Skin epidermis (tissue), 12 donors: Measurements from ENCODE around the gene LSM3.

Source experiments
- H3K27ac ChIP-seq, 21 experiments: fragments of 200-600 bp; sonication (generic) in 11 of 21; one replicate each; pipeline ENCODE4 v1.5.0; 2020; ENCODE audit warnings: mild to moderate bottlenecking in 3 of 21, inconsistent platforms in 2 of 21, moderate library complexity in 2 of 21
- H3K4me3 ChIP-seq, 7 experiments: fragments of 200-600 bp; sonication (generic) in 2 of 7; one replicate each; pipeline ENCODE4 v1.5.0; 2020; ENCODE audit warnings: inconsistent platforms in 2 of 7, mild to moderate bottlenecking in 2 of 7, moderate library complexity in 1 of 7

LSM3 gene

GRCh38 chr3:14153663-14154062, 25.0 kb upstream of the LSM3 start:
- no peak overlapping the region for H3K4me3 ChIP-seq
- H3K27ac ChIP-seq: no peak overlapping the region

- Histone ChIP-seq H3K27ac (no peak overlapping the region), H3K4me3 (no peak overlapping the region)
These were observed 24.3 kb upstream of the LSM3 start for GRCh38 chr3:14154276-14154675.

- Histone ChIP-seq H3K27ac (no peak overlapping the region), H3K4me3 (no peak overlapping the region)
These were observed 23.6 kb upstream of the LSM3 start for GRCh38 chr3:14154895-14155440.

GRCh38 chr3:14156201-14156600, 22.4 kb upstream of the LSM3 start:
- H3K4me3 ChIP-seq: no peak overlapping the region
- H3K27ac ChIP-seq: no peak overlapping the region

- no peak overlapping the region for H3K4me3 ChIP-seq
- H3K27ac ChIP-seq: peak overlapping the region in 2 of 21 experiments; percentile 19 to 62
These were observed 21.6 kb upstream of the LSM3 start for GRCh38 chr3:14156843-14157561.

GRCh38 chr3:14157951-14158350, 20.7 kb upstream of the LSM3 start:
- H3K4me3 ChIP-seq: no peak overlapping the region
- no peak overlapping the region for H3K27ac ChIP-seq

- H3K4me3 ChIP-seq: no peak overlapping the region
- no peak overlapping the region for H3K27ac ChIP-seq
These were observed 20.2 kb upstream of the LSM3 start for GRCh38 chr3:14158370-14158769.

GRCh38 chr3:14159426-14159825, 19.2 kb upstream of the LSM3 start:
- H3K27ac ChIP-seq: no peak overlapping the region
- H3K4me3 ChIP-seq: no peak overlapping the region

- Histone ChIP-seq H3K4me3 (no peak overlapping the region), H3K27ac (no peak overlapping the region)
These were observed 17.3 kb upstream of the LSM3 start for GRCh38 chr3:14161282-14161681.

- Histone ChIP-seq H3K27ac (no peak overlapping the region), H3K4me3 (no peak overlapping the region)
These were observed 16.4 kb upstream of the LSM3 start for GRCh38 chr3:14162178-14162577.

- Histone ChIP-seq H3K27ac (peak overlapping the region in 1 of 21 experiments; percentile 5), H3K4me3 (no peak overlapping the region)
These were observed 11.6 kb upstream of the LSM3 start for GRCh38 chr3:14166877-14167603.

- Histone ChIP-seq H3K27ac (peak overlapping the region in 2 of 21 experiments; percentile 14 to 34), H3K4me3 (no peak overlapping the region)
These were observed 9.2 kb upstream of the LSM3 start for GRCh38 chr3:14169435-14169834.

- Histone ChIP-seq H3K27ac (peak overlapping the region in 2 of 21 experiments; percentile 14 to 34), H3K4me3 (no peak overlapping the region)
These were observed 8.7 kb upstream of the LSM3 start for GRCh38 chr3:14169871-14170270.

GRCh38 chr3:14170531-14171159, 8.0 kb upstream of the LSM3 start:
- H3K27ac ChIP-seq: peak overlapping the region in 3 of 21 experiments; percentile 14 to 34 (median 33)
- no peak overlapping the region for H3K4me3 ChIP-seq

- Histone ChIP-seq H3K4me3 (no peak overlapping the region), H3K27ac (no peak overlapping the region)
These were observed 6.1 kb upstream of the LSM3 start for GRCh38 chr3:14172496-14172895.

GRCh38 chr3:14174483-14174882, 4.1 kb upstream of the LSM3 start:
- Histone ChIP-seq H3K27ac (no peak overlapping the region), H3K4me3 (no peak overlapping the region)

GRCh38 chr3:14175383-14176037, 3.1 kb upstream of the LSM3 start:
- no peak overlapping the region for H3K4me3 ChIP-seq
- H3K27ac ChIP-seq: peak overlapping the region in 3 of 21 experiments; percentile 29 to 45 (median 40)

GRCh38 chr3:14177580-14178246, 904 bp upstream of the LSM3 start:
- Histone ChIP-seq H3K27ac (peak overlapping the region; percentile 84 to 100 (median 97)), H3K4me3 (peak overlapping the region; percentile 70 to 85 (median 76))

GRCh38 chr3:14179114-14179465, 473 bp downstream of the LSM3 start:
- Histone ChIP-seq H3K27ac (peak overlapping the region in 20 of 21 experiments; percentile 59 to 100 (median 93)), H3K4me3 (peak overlapping the region; percentile 70 to 85 (median 76))
